ENCODE results near the gene HTR1D. TPM values are rescaled to one million over a fixed set of nuclear protein-coding genes. Genes with fewer than 3 reads are reported as not detected.

Gene HTR1D
- total and polyA plus RNA-seq, 2 donors, result 0.07 TPM; not detected in 1

GRCh38 chr1:23178414-23178813 is 38.9 kb downstream of the HTR1D start:
- Histone ChIP-seq H3K4me3 (ENCODE audit: low read length in 2 of 2) (no peak overlapping the region), H3K27me3 (ENCODE audit: control insufficient read depth in 2 of 2, insufficient read depth in 1 of 2, low read length in 1 of 2) (peaks cover 11 to 31% of the 10 kb centered on the region in 2 donors), H3K9me3 (ENCODE audit: control insufficient read depth in 2 of 2, insufficient read depth in 1 of 2, low read length in 1 of 2) (no peaks in the 10 kb centered on the region), H3K27ac (ENCODE audit: low read depth in 1 of 2, low read length in 1 of 2) (no peak overlapping the region), H3K4me1 (ENCODE audit: control insufficient read depth in 2 of 2, insufficient read depth in 2 of 2, low read length in 2 of 2) (peaks cover 0 to 8% of the 10 kb centered on the region in 2 donors), H3K36me3 (ENCODE audit: control insufficient read depth in 2 of 2, insufficient read depth in 2 of 2, low read length in 1 of 2) (no peaks in the 10 kb centered on the region)
- DNase-seq (ENCODE audit: low read depth in 6 of 9, low spot score in 9 of 9), result no peak
- 96% methylated on average over 6 of the region's 6 CpGs for WGBS

GRCh38 chr1:23177438-23178380 is 39.6 kb downstream of the HTR1D start:
- H3K27me3 ChIP-seq (ENCODE audit: control insufficient read depth in 2 of 2, insufficient read depth in 1 of 2, low read length in 1 of 2), result peaks cover 11 to 29% of the 10 kb centered on the region in 2 donors
- H3K9me3 ChIP-seq (ENCODE audit: control insufficient read depth in 2 of 2, insufficient read depth in 1 of 2, low read length in 1 of 2), result no peaks in the 10 kb centered on the region
- H3K36me3 ChIP-seq (ENCODE audit: control insufficient read depth in 2 of 2, insufficient read depth in 2 of 2, low read length in 1 of 2), result no peaks in the 10 kb centered on the region
- WGBS, result 3% methylated on average over 62 of the region's 62 CpGs
- DNase-seq (ENCODE audit: low read depth in 6 of 9, low spot score in 9 of 9), result peak in 2 of 9 donors; percentile 36 to 49
- H3K27ac ChIP-seq (ENCODE audit: low read depth in 1 of 2, low read length in 1 of 2), result peak overlapping the region; percentile 26 to 43
- peak overlapping the region; percentile 34 to 43 for H3K4me3 ChIP-seq (ENCODE audit: low read length in 2 of 2)
- H3K4me1 ChIP-seq (ENCODE audit: control insufficient read depth in 2 of 2, insufficient read depth in 2 of 2, low read length in 2 of 2), result peaks cover 0 to 8% of the 10 kb centered on the region in 2 donors

- no peak for DNase-seq (ENCODE audit: low read depth in 6 of 9, low spot score in 9 of 9)
- Histone ChIP-seq H3K36me3 (ENCODE audit: control insufficient read depth in 2 of 2, insufficient read depth in 2 of 2, low read length in 1 of 2) (no peaks in the 10 kb centered on the region), H3K27ac (ENCODE audit: low read depth in 1 of 2, low read length in 1 of 2) (peak overlapping the region in 1 of 2 donors; percentile 26), H3K4me3 (ENCODE audit: low read length in 2 of 2) (peak overlapping the region in 1 of 2 donors; percentile 34), H3K27me3 (ENCODE audit: control insufficient read depth in 2 of 2, insufficient read depth in 1 of 2, low read length in 1 of 2) (peaks cover 11 to 29% of the 10 kb centered on the region in 2 donors), H3K4me1 (ENCODE audit: control insufficient read depth in 2 of 2, insufficient read depth in 2 of 2, low read length in 2 of 2) (peaks cover 0 to 8% of the 10 kb centered on the region in 2 donors), H3K9me3 (ENCODE audit: control insufficient read depth in 2 of 2, insufficient read depth in 1 of 2, low read length in 1 of 2) (no peaks in the 10 kb centered on the region)
- 50% methylated on average over 10 of the region's 10 CpGs for WGBS
Measured at GRCh38 chr1:23177031-23177430, 40.3 kb downstream of the HTR1D start.

- Histone ChIP-seq H3K27me3 (ENCODE audit: control insufficient read depth in 2 of 2, insufficient read depth in 1 of 2, low read length in 1 of 2) (peaks cover 11 to 29% of the 10 kb centered on the region in 2 donors), H3K27ac (ENCODE audit: low read depth in 1 of 2, low read length in 1 of 2) (no peak overlapping the region), H3K36me3 (ENCODE audit: control insufficient read depth in 2 of 2, insufficient read depth in 2 of 2, low read length in 1 of 2) (no peaks in the 10 kb centered on the region), H3K4me3 (ENCODE audit: low read length in 2 of 2) (no peak overlapping the region), H3K9me3 (ENCODE audit: control insufficient read depth in 2 of 2, insufficient read depth in 1 of 2, low read length in 1 of 2) (no peaks in the 10 kb centered on the region), H3K4me1 (ENCODE audit: control insufficient read depth in 2 of 2, insufficient read depth in 2 of 2, low read length in 2 of 2) (peaks cover 0 to 13% of the 10 kb centered on the region in 2 donors)
- no peak for DNase-seq (ENCODE audit: low read depth in 6 of 9, low spot score in 9 of 9)
- WGBS, result 82% methylated on average over 1 of the region's 1 CpG
Measured at GRCh38 chr1:23174426-23175110, 42.7 kb downstream of the HTR1D start.

GRCh38 chr1:23171181-23171755 is 46.0 kb downstream of the HTR1D start:
- Histone ChIP-seq H3K36me3 (ENCODE audit: control insufficient read depth in 2 of 2, insufficient read depth in 2 of 2, low read length in 1 of 2) (no peaks in the 10 kb centered on the region), H3K4me1 (ENCODE audit: control insufficient read depth in 2 of 2, insufficient read depth in 2 of 2, low read length in 2 of 2) (peaks cover 4 to 19% of the 10 kb centered on the region in 2 donors), H3K27ac (ENCODE audit: low read depth in 1 of 2, low read length in 1 of 2) (no peak overlapping the region), H3K27me3 (ENCODE audit: control insufficient read depth in 2 of 2, insufficient read depth in 1 of 2, low read length in 1 of 2) (peaks cover under 1 to 8% of the 10 kb centered on the region in 2 donors), H3K4me3 (ENCODE audit: low read length in 2 of 2) (no peak overlapping the region), H3K9me3 (ENCODE audit: control insufficient read depth in 2 of 2, insufficient read depth in 1 of 2, low read length in 1 of 2) (no peaks in the 10 kb centered on the region)
- 67% methylated on average over 4 of the region's 4 CpGs for WGBS
- DNase-seq (ENCODE audit: low read depth in 6 of 9, low spot score in 9 of 9), result no peak

GRCh38 chr1:23169727-23170335 is 47.5 kb downstream of the HTR1D start:
- peaks cover 4 to 19% of the 10 kb centered on the region in 2 donors for H3K4me1 ChIP-seq (ENCODE audit: control insufficient read depth in 2 of 2, insufficient read depth in 2 of 2, low read length in 2 of 2)
- no peaks in the 10 kb centered on the region for H3K36me3 ChIP-seq (ENCODE audit: control insufficient read depth in 2 of 2, insufficient read depth in 2 of 2, low read length in 1 of 2)
- 11% methylated on average over 5 of the region's 5 CpGs for WGBS
- H3K9me3 ChIP-seq (ENCODE audit: control insufficient read depth in 2 of 2, insufficient read depth in 1 of 2, low read length in 1 of 2), result no peaks in the 10 kb centered on the region
- H3K27me3 ChIP-seq (ENCODE audit: control insufficient read depth in 2 of 2, insufficient read depth in 1 of 2, low read length in 1 of 2), result peaks cover 0 to 6% of the 10 kb centered on the region in 2 donors
- peak in 2 of 9 donors; percentile 36 to 55 for DNase-seq (ENCODE audit: low read depth in 6 of 9, low spot score in 9 of 9)
- no peak overlapping the region for H3K4me3 ChIP-seq (ENCODE audit: low read length in 2 of 2)
- H3K27ac ChIP-seq (ENCODE audit: low read depth in 1 of 2, low read length in 1 of 2), result no peak overlapping the region

GRCh38 chr1:23169195-23169575 is 48.1 kb downstream of the HTR1D start:
- no peak for DNase-seq (ENCODE audit: low read depth in 6 of 9, low spot score in 9 of 9)
- Histone ChIP-seq H3K4me1 (ENCODE audit: control insufficient read depth in 2 of 2, insufficient read depth in 2 of 2, low read length in 2 of 2) (peaks cover 4 to 19% of the 10 kb centered on the region in 2 donors), H3K9me3 (ENCODE audit: control insufficient read depth in 2 of 2, insufficient read depth in 1 of 2, low read length in 1 of 2) (no peaks in the 10 kb centered on the region), H3K36me3 (ENCODE audit: control insufficient read depth in 2 of 2, insufficient read depth in 2 of 2, low read length in 1 of 2) (no peaks in the 10 kb centered on the region), H3K27ac (ENCODE audit: low read depth in 1 of 2, low read length in 1 of 2) (no peak overlapping the region), H3K27me3 (ENCODE audit: control insufficient read depth in 2 of 2, insufficient read depth in 1 of 2, low read length in 1 of 2) (peaks cover 0 to 6% of the 10 kb centered on the region in 2 donors), H3K4me3 (ENCODE audit: low read length in 2 of 2) (peak overlapping the region; percentile 84 to 93)
- WGBS, result 44% methylated on average over 14 of the region's 14 CpGs

- Histone ChIP-seq H3K27ac (ENCODE audit: low read depth in 1 of 2, low read length in 1 of 2) (peak within 1 kb of the TSS; percentile 82 to 92), H3K27me3 (ENCODE audit: control insufficient read depth in 2 of 2, insufficient read depth in 1 of 2, low read length in 1 of 2) (peaks cover 0 to 6% of the 10 kb centered on the region in 2 donors), H3K9me3 (ENCODE audit: control insufficient read depth in 2 of 2, insufficient read depth in 1 of 2, low read length in 1 of 2) (no peaks in the 10 kb centered on the region), H3K4me3 (ENCODE audit: low read length in 2 of 2) (peak within 1 kb of the TSS; percentile 84 to 93), H3K4me1 (ENCODE audit: control insufficient read depth in 2 of 2, insufficient read depth in 2 of 2, low read length in 2 of 2) (peaks cover 4 to 19% of the 10 kb centered on the region in 2 donors), H3K36me3 (ENCODE audit: control insufficient read depth in 2 of 2, insufficient read depth in 2 of 2, low read length in 1 of 2) (no peaks in the 10 kb centered on the region)
- WGBS, result 8% methylated on average over 56 of the region's 56 CpGs
- DNase-seq (ENCODE audit: low read depth in 6 of 9, low spot score in 9 of 9), result peak; percentile 45 to 85 (median 67)
Measured at GRCh38 chr1:23168445-23169194, 48.7 kb downstream of the HTR1D start, which contains the start of gene LUZP1. TSS of gene LUZP1 (minus strand) at chr1:23168856.

Data from thymus (tissue), 11 donors.